Uterus (tissue), 2 donors: ENCODE results near the gene PITRM1.

ENCODE experiments used
- POLR2A ChIP-seq, 2 donors: fragments of 450-650 bp; IDR thresholded peaks; one replicate each; pipeline ENCODE4 v1.6.1; 2016; ENCODE audit warnings: antibody characterized with exemption in 2 of 2, mild to moderate bottlenecking in 1 of 2, moderate library complexity in 1 of 2
- TF ChIP-seq, protein P1 (sequence below), 4 experiments: fragments of 200-600 bp in 2 of 4; fragments of 450-650 bp in 2 of 4; sonication (generic) in 2 of 4; IDR thresholded peaks; one replicate each; pipeline ENCODE4 v1.5.1; 2016 to 2019; ENCODE audit warnings: antibody characterized with exemption in 4 of 4, mild to moderate bottlenecking in 2 of 4, moderate library complexity in 1 of 4

GRCh38 chr10:3222068-3222467 lies 49.5 kb upstream of the PITRM1 start:
- TF ChIP-seq, protein P1, sequence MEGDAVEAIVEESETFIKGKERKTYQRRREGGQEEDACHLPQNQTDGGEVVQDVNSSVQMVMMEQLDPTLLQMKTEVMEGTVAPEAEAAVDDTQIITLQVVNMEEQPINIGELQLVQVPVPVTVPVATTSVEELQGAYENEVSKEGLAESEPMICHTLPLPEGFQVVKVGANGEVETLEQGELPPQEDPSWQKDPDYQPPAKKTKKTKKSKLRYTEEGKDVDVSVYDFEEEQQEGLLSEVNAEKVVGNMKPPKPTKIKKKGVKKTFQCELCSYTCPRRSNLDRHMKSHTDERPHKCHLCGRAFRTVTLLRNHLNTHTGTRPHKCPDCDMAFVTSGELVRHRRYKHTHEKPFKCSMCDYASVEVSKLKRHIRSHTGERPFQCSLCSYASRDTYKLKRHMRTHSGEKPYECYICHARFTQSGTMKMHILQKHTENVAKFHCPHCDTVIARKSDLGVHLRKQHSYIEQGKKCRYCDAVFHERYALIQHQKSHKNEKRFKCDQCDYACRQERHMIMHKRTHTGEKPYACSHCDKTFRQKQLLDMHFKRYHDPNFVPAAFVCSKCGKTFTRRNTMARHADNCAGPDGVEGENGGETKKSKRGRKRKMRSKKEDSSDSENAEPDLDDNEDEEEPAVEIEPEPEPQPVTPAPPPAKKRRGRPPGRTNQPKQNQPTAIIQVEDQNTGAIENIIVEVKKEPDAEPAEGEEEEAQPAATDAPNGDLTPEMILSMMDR (IDR thresholded peaks at IDR 0.05): no peak
- TF ChIP-seq POLR2A (IDR thresholded peaks at IDR 0.05): no peak
